Middle frontal gyrus (tissue), 1 donor: Measurements from ENCODE around the gene R3HDM2.
"Not testable (repeated sequence)": the region's sequence is repeated elsewhere in the genome, so short reads cannot be mapped to it uniquely, and the experiment has no call there.

Source experiments
- DNase-seq: peaks from one replicate; pipeline ENCODE4 v3.0.0-alpha.2; 2015; ENCODE audit warnings: low spot score; ENCODE audit errors: extremely low spot score

Gene R3HDM2

DNA sequence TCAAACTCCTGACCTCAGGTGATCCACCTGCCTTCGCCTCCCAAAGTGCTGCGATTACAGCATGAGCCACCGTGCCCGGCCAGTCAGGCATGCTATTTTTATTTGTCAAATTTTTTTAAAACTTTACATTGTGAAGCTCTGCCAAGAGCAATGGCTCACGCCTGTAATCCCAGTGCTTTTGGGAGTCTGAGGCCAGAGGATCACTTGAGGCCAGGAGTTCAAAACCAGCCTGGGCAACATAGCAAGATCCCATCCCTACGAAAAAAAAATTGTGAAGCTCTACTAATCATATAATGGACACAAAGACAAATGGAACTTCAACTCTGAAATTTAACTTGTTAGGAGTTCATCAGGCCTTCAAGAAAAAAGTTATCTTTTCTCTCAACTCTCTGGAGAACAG, 1.9 kb downstream of the R3HDM2 start:
- no peak for DNase-seq

DNA sequence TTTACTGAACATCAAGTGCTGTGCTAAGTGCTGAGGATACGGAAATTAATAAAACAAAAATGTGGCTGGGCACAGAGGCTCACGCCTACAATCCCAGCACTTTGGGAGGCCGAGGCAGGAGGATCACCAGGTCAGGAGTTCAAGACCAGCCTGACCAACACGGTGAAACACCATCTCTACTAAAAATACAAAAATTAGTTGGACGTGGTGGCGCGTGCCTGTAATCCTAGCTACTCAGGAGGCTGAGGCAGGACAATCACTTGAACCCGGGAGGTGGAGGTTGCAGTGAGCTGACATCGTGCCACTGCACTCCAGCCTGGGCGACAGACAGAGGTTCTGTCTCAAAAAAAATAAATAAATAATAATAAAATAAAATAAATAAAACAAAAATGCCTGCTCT, 3.9 kb downstream of the R3HDM2 start:
- DNase-seq: not testable (repeated sequence)

DNA sequence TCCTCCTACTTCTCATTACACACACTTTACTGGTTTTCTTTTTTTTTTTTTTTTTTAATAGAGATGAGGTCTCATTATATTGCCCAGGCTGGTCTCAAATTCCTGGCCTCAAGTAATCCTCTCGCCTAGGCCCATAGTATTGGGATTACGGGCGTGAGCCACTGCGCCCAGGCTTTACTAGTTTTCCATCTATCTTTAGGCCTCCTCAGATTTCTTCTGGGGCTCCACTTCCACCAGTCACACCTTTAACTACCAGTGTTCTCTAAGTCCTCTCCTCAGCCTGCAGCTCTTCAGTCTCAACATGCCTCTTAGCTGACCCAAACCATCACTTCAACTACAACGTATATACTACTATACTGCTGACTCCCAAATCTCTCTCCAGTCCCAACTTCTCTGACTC, 10.4 kb downstream of the R3HDM2 start:
- DNase-seq: no peak

DNA sequence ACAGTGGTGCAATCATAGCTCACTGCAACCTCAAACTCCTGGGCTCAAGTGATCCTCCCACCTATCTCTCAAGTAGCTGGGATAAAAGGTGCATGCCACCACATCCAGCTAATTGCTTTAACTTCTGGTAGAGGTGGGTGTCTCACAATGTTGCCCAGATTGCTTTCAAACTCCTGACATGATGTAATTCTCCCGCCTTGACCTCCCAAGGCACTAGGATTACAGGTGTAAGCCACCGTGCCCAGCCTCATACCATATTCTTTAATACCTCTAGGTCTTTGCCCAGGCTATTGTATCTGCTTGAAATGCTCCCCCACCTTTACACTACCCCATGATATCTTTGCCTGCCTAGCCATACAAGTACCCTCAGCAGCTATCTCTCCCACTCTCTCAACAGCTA, 11.3 kb downstream of the R3HDM2 start:
- DNase-seq: no peak

DNA sequence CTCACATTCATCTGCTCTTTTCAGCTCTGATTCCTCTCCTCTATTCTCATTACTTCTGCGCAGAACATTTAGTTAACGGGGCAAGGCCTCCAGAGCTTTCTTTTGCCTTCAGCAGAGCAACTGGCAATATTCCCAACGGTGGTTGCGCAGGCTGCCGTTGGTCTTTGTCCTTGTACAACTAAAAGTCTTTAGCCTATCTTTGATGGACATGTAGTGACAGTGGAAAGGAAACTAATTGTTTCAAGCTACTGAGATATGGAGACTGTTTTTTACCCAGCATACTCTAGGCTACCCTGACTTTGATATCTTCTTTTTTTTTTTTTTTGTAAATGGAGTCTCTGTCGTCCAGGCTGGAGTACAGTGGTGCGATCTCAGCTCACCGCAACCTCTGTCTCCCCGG, 12.6 kb downstream of the R3HDM2 start:
- DNase-seq: no peak

DNA sequence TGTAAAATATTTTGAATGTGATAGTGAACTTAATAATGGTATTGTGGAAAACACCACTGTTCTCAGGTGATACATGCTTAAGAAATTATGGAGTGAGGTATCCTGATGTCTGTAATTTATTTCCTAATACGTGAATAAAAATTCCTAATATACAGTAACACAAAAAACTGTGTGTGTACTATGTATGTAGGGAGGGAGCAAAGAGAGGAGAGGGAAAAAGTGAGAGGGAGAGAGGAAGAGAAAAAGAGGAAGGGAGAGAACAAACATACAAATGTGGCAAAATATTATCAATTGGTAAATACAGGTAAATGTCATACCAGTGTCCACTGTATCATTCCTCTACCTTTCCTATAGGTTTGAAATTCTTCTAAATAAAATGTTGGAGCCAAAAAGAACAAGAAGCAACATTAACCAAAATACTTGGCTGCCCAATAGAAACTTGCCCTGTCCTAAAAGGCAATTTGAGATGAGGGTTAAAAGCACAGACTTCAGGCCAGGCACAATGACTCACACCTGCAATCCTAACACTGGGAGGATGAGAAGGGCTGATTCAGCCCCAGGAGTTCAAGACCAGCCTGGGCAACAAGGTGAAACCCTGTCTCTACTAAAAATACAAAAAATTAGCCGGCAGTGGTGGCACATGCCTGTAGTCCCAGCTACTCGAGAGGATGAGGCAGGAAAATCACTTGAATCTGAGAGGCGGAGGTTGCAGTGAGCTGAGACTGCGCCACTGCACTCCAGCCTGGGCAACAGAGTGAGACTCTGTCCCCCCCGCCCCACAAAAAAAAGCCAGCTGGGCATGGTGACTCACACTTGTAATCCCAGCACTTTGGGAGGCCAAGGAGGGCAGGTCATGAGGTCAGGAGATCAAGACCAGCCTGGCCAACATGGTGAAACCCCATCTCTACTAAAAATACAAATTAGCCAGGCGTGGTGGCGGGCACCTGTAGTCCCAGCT, 14.5 kb downstream of the R3HDM2 start:
- no peak for DNase-seq

DNA sequence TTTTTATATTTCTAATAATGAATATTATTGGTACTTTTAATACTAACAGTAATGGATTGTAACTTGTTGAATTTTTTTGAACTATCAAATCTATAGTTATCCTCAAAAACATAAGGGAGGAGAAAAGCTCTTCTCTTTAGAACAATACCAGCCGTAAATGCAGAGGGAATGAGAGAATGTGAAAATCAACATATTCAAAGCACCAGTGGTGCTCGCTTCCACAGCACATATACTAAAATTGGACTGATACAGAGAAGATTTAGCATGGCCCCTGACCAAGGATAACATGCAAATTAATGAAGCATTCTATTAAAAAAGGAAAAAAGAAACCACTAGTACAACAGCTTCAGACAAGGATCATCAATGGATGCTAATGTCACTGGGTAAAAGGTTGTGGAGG, 15.8 kb downstream of the R3HDM2 start:
- DNase-seq: no peak

GRCh38 chr12:57414160-57414559, 16.7 kb downstream of the R3HDM2 start:
- not testable (repeated sequence) for DNase-seq

DNA sequence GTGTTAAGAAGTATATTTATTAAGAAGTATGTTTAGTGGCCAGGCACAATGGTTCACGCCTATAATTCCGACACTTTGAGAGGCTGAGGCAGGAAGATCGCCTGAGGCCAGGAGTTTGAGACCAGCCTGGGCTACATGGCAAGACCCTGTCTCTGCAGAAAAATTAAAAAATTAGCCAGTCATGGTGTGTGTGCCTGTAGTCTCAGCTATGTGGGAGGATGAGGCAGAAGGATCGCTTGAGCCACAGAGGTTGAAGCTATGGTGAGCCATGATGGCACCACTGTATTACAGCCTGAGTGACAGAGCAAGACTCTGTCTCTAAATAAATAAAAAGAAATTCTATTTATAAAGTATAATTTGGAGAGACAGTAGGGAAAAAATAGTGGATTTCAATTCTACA, 20.3 kb downstream of the R3HDM2 start:
- no peak for DNase-seq

DNA sequence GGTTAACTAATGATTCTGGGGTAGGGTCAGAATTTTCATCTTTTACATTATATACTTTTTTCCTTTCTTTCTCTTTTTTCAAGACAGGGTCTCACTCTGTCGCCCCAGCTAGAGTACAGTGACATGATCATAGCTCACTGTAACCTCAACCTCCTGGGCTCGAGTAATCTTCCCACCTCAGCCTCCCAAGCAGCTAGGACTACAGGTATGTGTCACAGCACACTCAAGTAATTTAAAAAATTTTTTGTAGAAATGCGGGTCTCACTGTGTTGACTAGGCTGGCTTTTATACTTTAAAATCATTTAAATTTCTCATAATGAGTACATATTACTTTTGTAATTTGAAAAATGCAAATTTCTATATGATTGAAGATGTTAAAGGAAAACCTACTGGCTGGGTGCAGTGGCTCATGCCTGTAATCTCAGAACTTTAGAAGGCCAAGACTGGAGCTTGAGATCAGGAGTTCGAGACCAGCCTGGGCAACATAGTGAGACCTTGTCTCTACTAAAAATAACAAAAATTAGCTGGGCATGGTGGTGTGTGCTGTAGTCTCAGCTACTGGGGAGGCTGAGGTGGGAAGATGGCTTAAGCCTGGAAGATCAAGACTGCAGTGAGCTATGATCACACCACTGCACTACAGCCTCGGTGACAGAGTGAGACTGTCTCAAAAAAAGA, 25.7 kb downstream of the R3HDM2 start:
- no peak for DNase-seq

DNA sequence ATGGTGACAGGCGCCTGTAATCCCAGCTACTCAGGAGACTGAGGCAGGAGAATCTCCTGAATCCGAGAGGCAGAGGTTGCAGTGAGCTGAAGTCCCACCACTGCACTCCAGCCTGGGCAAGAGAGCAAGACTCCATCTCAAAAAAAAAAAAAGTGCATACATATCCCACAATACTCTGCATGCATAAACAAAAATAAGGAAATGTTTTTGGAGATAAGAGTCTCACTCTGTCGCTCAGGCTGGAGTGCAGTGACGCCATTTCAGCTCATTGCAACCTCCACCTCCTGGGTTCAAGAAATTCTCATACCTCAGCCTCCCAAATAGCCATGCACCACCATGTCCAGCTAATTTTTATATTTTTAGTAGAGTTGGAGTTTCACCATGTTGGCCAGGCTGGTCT, 28.7 kb downstream of the R3HDM2 start:
- DNase-seq: not testable (repeated sequence)

DNA sequence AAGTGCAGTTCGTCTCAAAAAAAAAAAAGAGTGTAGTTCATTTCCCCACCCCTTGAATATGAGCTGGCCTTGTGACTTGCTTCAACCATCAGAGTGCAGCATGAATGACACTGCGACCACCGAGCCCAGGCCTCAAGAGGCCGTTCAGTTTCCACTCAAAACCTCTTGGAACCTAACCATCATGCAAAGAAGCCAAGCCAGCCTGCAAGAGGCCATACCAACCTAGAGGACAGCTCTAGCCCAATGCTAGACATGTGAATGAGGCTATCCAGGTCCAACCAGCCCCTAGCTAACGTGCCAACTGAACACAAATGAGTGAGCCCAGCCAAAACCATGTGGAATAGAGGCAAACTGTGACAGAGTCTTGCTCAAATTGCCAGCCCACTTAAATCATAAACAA, 29.7 kb downstream of the R3HDM2 start:
- no peak for DNase-seq

- not testable (repeated sequence) for DNase-seq
Measured at GRCh38 chr12:57399718-57400463, 31.0 kb downstream of the R3HDM2 start.

GRCh38 chr12:57397441-57397840, 33.4 kb downstream of the R3HDM2 start:
- DNase-seq: no peak

- no peak for DNase-seq
Measured at GRCh38 chr12:57395121-57395520, 35.7 kb downstream of the R3HDM2 start.

DNA sequence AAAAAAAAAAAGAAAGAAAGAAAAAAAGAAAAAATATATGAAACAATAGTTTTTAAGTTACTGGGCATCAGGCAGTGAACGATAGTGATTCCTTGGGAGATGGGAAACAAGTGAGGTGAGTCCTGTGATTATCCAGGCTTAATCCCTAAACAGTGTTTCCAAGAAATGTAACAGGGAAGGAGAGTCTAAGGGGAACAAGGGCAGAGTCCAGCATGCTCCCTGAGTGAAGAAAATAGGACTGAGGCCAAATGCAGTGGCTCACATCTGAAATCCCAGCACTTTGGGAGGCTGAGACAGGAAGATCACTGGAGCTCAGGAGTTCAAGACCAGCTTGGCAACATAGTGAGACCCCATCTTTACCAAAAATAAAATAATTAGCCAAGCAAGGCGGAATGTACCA, 40.7 kb downstream of the R3HDM2 start:
- DNase-seq: no peak

DNA sequence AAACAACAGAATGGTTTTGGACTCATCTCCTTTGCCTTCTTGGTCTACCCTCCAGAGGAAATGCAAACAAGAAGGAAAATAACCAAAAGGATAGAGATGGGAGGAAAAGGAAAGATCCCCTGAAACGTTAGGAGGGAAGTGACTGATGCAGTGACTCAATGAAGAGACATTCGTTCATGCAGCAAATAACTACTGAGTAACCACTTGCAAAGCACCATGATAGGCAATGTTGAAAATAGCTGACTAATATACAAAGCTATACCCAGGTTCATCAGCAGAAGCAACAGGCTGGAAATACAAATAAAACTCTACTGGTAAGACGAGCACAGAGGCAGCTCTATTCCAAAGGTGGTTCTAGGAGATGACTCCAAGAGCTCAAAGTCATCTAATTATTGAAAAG, 41.8 kb downstream of the R3HDM2 start:
- no peak for DNase-seq

GRCh38 chr12:57388425-57388824, 42.4 kb downstream of the R3HDM2 start:
- DNase-seq: no peak

DNA sequence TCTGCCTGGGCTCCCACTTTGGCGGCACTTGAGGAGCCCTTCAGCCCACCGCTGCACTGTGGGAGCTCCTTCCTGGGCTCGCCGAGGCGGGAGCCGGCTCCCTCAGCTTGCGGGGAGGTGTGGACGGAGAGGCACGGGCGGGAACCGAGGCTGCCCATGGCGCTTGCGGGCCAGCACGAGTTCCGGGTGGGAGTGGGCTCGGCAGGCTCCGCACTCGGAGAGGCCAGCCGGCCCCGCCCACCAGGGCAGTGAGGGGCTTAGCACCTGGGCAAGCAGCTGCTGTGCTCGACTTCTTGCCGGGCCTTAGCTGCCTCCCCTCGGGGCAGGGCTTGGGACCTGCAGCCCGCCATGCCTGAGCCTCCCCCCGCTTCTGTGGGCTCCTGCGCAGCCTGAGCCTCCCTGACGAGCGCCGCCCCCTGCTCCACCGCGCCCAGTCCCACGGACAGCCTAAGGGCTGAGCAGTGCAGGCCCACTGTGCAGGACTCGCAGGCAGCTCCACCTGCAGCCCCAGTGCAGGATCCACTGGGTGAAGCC, 44.6 kb downstream of the R3HDM2 start:
- no peak for DNase-seq

DNA sequence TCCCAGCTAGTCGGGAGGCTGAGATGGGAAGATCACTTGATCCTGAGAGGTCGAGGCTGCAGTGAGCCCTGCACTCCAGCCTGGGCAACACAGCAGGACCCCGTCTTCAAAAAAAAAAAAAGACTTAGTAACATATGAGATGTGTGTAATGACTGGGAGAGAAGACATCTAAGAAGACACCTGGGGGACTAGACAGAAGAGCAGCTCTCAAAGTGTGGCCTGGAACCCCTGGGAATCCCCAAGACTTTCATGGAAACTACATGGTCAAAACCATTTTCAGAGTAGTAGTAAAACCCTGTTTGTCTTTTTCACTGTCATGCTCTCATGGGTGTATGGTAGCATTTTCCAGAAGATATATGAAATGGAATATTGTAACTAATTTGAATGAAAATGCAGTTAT, 45.3 kb downstream of the R3HDM2 start:
- DNase-seq: no peak

- no peak for DNase-seq
Measured at GRCh38 chr12:57384478-57384877, 46.4 kb downstream of the R3HDM2 start.
